ENCODE data around the gene CACNA1I.

The CACNA1I gene

GRCh38 chr22:39666926-39667325 lies 96.4 kb downstream of the CACNA1I start:
- no peak for DNase-seq (ENCODE audit: low read depth)

GRCh38 chr22:39669432-39669831 lies 98.9 kb downstream of the CACNA1I start:
- no peak for DNase-seq (ENCODE audit: low read depth)

DNA sequence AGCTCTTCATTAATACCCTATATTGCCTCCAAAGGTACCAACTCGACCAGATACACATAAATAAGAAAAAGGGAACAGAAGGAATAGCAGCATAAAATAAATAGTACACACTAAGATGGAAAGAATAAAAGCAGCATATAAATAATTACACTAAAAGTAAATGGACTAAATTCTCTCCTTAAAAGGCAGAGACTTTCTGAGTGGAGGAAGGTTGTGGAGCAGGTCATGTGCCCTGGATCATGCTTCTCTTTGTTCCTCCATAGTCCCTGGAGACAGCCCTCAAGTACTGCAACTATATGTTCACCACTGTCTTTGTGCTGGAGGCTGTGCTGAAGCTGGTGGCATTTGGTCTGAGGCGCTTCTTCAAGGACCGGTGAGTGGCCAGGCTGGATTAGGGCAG lies 101.4 kb downstream of the CACNA1I start:
- no peak for DNase-seq (ENCODE audit: low read depth)

DNA sequence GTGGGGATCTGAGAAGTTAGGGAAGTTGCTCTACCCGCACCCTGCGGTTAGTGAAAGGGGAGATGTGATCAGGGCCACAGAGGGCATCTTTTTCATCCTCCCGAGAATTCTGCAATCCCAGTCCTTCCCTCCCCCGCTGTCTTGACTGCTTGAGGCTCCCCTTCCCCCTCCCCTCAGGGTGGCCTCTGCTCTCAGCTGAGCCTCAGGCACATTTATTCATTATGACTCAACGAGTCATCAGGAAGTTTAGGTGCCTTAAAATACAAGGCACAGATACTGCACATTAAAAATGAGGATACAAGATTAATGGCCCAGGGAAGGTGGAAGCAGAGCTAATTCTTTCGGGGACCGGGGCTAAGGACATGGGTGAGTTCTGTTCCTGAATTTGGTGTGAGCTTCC lies 104.0 kb downstream of the CACNA1I start:
- no peak for DNase-seq (ENCODE audit: low read depth)

GRCh38 chr22:39675947-39676346 lies 105.4 kb downstream of the CACNA1I start:
- DNase-seq (ENCODE audit: low read depth), result no peak

DNA sequence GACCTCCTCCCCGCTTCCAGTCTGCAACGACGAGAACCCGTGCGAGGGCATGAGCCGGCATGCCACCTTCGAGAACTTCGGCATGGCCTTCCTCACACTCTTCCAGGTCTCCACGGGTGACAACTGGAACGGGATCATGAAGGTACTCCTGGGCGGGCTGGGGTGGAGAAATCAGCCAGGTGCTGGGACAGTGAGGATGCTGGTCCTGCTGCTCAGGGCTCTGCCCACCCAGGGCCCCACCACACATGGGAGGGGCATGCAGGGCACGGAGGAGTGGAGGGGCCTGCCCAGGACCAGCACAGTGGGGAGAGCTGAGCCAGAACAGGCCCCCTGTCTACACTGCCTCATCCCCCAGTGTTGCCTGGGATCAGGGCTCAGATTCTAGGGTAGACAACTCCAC lies 107.4 kb downstream of the CACNA1I start:
- DNase-seq (ENCODE audit: low read depth), result no peak

DNA sequence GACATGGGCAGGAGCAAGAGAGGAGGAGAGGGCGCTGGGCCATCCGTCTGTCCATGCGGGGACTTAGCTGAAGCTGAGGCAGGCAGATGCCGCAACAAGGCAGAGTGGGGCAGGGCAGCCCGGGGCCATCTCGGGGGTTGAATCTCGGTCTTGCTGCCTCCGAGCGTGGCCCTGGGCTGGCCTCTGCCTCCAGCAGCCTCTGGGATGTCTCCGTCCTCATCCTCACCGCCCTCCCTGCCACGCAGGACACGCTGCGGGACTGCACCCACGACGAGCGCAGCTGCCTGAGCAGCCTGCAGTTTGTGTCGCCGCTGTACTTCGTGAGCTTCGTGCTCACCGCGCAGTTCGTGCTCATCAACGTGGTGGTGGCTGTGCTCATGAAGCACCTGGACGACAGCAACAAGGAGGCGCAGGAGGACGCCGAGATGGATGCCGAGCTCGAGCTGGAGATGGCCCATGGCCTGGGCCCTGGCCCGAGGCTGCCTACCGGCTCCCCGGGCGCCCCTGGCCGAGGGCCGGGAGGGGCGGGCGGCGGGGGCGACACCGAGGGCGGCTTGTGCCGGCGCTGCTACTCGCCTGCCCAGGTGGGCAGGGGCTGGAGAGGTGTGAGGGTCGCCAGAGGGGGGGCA lies 108.4 kb downstream of the CACNA1I start:
- no peak for DNase-seq (ENCODE audit: low read depth)

DNA sequence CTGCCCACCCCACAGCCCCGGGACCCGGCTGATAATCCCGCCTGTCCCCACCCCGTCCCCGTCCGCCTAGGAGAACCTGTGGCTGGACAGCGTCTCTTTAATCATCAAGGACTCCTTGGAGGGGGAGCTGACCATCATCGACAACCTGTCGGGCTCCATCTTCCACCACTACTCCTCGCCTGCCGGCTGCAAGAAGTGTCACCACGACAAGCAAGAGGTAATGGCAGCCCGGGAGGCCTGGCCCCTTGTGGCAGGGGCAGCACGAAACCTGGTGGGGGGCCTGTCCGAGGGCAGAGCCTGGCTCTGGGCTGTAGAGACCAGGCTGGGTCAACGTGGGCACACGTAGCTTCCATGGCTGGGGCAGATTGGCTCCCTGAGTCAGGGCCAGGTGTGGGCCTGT lies 109.1 kb downstream of the CACNA1I start:
- no peak for DNase-seq (ENCODE audit: low read depth)

DNA sequence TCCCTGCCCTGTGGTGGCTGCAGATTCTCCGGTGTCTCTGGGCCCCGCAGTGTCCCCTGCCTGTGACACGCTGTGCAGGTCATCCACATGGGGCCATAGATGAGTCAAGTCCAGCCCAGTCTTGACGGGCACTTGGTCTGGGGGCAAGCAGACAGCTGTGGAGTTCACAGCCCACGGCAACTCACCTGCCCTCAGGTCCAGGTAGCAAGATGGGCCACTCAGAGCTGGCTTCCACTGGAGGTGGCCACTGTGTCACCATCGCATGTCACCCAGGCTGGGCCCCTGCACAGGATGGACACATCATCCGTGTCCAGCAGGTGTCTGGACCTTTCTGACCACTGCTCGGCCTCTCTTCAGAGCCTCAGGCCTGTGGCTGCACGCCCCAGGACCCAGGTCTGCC lies 109.9 kb downstream of the CACNA1I start:
- no peak for DNase-seq (ENCODE audit: low read depth)

- no peak for DNase-seq (ENCODE audit: low read depth)
These were observed 110.7 kb downstream of the CACNA1I start for GRCh38 chr22:39681038-39681861.

- no peak for DNase-seq (ENCODE audit: low read depth)
These were observed 112.4 kb downstream of the CACNA1I start for GRCh38 chr22:39682994-39683393.

DNA sequence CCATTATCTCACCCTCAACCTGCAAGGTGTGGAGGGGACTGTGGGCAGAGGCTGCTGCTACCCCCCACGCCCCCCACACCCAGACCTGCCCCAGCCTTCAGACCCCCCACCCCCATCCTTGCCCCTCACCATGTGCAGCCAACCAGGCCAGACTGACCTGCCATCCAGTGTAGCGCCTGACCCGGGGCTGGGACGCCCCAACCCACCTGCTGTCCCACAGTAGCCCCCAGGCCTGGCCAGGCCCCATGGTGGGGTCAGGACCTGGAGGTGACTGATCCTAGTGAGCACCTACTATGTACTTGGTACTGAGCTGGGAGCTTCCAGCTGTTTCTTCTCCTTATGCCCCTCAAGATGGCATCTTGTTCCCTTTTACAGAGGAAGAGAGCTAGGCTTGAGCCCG lies 113.1 kb downstream of the CACNA1I start:
- DNase-seq (ENCODE audit: low read depth), result no peak

- no peak for DNase-seq (ENCODE audit: low read depth)
These were observed 114.2 kb downstream of the CACNA1I start for GRCh38 chr22:39684702-39685281.

DNA sequence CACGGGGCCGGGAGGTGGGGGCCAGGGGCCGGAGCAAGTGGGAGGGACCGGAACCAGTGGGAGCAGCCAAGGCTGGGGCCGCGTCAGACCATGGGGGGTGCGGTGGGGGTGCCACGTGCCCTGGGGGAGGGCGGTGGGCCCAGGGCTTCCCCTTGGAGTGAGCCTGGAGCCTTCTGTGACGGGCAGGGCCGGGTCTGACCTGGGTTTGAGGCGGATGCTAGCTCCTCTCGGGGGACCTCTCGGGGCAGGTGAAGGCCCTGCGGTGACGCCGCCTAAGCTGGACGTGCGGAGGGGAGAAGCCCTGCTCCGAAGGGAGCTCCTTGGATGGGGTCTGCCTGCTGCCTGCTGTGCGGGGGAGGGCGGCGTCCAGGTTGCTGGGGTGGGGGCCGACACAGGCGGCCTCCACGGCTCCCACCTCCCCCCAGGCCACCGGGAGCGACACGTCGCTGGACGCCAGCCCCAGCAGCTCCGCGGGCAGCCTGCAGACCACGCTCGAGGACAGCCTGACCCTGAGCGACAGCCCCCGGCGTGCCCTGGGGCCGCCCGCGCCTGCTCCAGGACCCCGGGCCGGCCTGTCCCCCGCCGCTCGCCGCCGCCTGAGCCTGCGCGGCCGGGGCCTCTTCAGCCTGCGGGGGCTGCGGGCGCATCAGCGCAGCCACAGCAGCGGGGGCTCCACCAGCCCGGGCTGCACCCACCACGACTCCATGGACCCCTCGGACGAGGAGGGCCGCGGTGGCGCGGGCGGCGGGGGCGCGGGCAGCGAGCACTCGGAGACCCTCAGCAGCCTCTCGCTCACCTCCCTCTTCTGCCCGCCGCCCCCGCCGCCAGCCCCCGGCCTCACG lies 115.0 kb downstream of the CACNA1I start:
- no peak for DNase-seq (ENCODE audit: low read depth)

- DNase-seq (ENCODE audit: low read depth), result no peak
These were observed 115.6 kb downstream of the CACNA1I start for GRCh38 chr22:39686178-39686620.

GRCh38 chr22:39686776-39687525 lies 116.4 kb downstream of the CACNA1I start:
- DNase-seq (ENCODE audit: low read depth), result no peak

- no peak for DNase-seq (ENCODE audit: low read depth)
These were observed 117.7 kb downstream of the CACNA1I start for GRCh38 chr22:39688186-39688785.

- no peak for DNase-seq (ENCODE audit: low read depth)
These were observed 118.9 kb downstream of the CACNA1I start for GRCh38 chr22:39689421-39689820.

GRCh38 chr22:39690881-39691605 lies 120.5 kb downstream of the CACNA1I start:
- no peak for DNase-seq (ENCODE audit: low read depth)

DNA sequence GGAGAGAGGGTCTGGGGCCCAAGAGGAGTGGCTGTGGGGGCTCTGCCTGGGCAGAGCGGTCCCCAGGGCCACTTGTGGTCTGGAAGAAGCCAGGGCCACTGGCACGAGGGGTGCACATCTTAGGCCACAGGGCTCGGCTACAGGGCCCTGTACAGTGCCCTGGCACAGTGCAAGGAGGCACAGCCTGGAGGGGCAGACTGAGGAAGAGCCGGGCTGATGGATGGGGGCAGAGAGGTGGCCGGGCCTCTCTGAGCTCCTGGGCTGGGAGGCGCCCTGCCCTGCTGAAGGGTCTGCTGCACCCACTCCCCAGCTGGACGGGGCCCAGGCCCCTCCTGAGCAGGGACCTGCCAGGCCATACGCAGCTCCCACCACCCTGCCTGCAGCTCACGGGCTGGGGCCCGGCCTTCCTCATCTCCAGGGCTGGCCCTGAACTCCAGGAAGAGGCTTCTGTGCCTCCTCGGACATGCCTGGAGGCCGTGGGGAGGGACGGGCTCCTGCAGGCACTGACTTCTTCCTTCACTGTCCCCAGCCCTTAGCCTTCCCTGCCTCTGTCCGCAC lies 123.5 kb downstream of the CACNA1I start:
- DNase-seq (ENCODE audit: low read depth), result no peak
